Effector CD8-positive, alpha-beta T cell (primary cell): ENCODE data around the gene SYPL1.
A peak's percentile ranks its signal among the peaks of the same experiment; 100 is the strongest.

Experiments used
- DNase-seq: peaks from one replicate; lab custom pipeline; 2025; lab: John Stamatoyannopoulos, UW

The SYPL1 gene

GRCh38 chr7:106050746-106051117, 61.4 kb downstream of the SYPL1 start:
- no peak for DNase-seq

GRCh38 chr7:106050002-106050745, 61.9 kb downstream of the SYPL1 start:
- DNase-seq, result no peak

GRCh38 chr7:106049139-106049752, 62.9 kb downstream of the SYPL1 start:
- DNase-seq, result no peak

GRCh38 chr7:106048706-106049020, 63.4 kb downstream of the SYPL1 start:
- DNase-seq, result no peak

GRCh38 chr7:106047818-106048705, 64.0 kb downstream of the SYPL1 start:
- no peak for DNase-seq

- no peak for DNase-seq
These were observed 64.9 kb downstream of the SYPL1 start for GRCh38 chr7:106047184-106047583.

- DNase-seq, result no peak
These were observed 66.5 kb downstream of the SYPL1 start for GRCh38 chr7:106045586-106045985.

- DNase-seq, result no peak
These were observed 67.0 kb downstream of the SYPL1 start for GRCh38 chr7:106045139-106045538.

GRCh38 chr7:106042196-106042611, 69.9 kb downstream of the SYPL1 start:
- DNase-seq, result no peak

- DNase-seq, result peak; percentile 5
These were observed 70.9 kb downstream of the SYPL1 start for GRCh38 chr7:106041140-106041717.
